Gastrocnemius medialis (tissue), 4 donors: ENCODE results near the gene CITED4. TPM values are rescaled to one million over a fixed set of nuclear protein-coding genes. Genes with fewer than 3 reads are reported as not detected.

Experiments
- ATAC-seq, 2 donors: fragments of 150-250 bp; one replicate each; pipeline ENCODE4 v1.9.1; 2016
- DNase-seq, 2 donors: peaks; one replicate each; pipeline ENCODE4 v3.0.0-alpha.2; 2019
- H3K27ac ChIP-seq, 4 donors: fragments of 200-600 bp; sonication (generic); 1 replicate in 1 of 4; 2 replicates in 3 of 4; pipeline ENCODE4 v1.5.1; 2016 to 2018; ENCODE audit warnings: mild to moderate bottlenecking in 2 of 4, moderate library complexity in 1 of 4
- H3K27me3 ChIP-seq, 3 donors: fragments of 200-600 bp; sonication (generic) in 2 of 3; 1 replicate in 1 of 3; 2 replicates in 2 of 3; pipeline versions ENCODE4 v1.5.1 to v1.6.0; 2016 to 2019; ENCODE audit warnings: mild to moderate bottlenecking in 1 of 3, moderate library complexity in 1 of 3
- H3K36me3 ChIP-seq, 2 donors: fragments of 200-600 bp; sonication (generic) in 1 of 2; one replicate each; pipeline ENCODE4 v1.5.1; 2017 to 2018
- H3K4me1 ChIP-seq, 2 donors: fragments of 200-600 bp; sonication (generic) in 1 of 2; one replicate each; pipeline ENCODE4 v1.5.1; 2016 to 2017; ENCODE audit warnings: mild to moderate bottlenecking in 2 of 2
- H3K4me3 ChIP-seq, 4 donors: fragments of 200-600 bp; sonication (generic) in 3 of 4; 1 replicate in 1 of 4; 2 replicates in 3 of 4; pipeline ENCODE4 v1.5.1; 2016 to 2019; ENCODE audit warnings: mild to moderate bottlenecking in 2 of 4
- H3K9me3 ChIP-seq, 3 donors: fragments of 200-600 bp; sonication (generic) in 2 of 3; 1 replicate in 1 of 3; 2 replicates in 2 of 3; pipeline ENCODE4 v1.5.1; 2016 to 2019
- POLR2A ChIP-seq, 2 donors: fragments of 450-650 bp; IDR thresholded peaks; one replicate each; pipeline ENCODE4 v1.6.1; 2017; ENCODE audit warnings: antibody characterized with exemption in 2 of 2, mild to moderate bottlenecking in 2 of 2, moderate library complexity in 2 of 2
- in situ Hi-C, 4 donors: fragments of 200-750 bp; cut with MboI; loops; one replicate each; pipeline versions ENCODE4 v1.15.0 to v1.8.0; 2017; ENCODE audit warnings: low sequenced_read_pairs in 4 of 4
- intact Hi-C: fragments of 100-400 bp; cut with DNase I; formaldehyde crosslinking; loops from one replicate; pipeline ENCODE4 v1.15.1; 2023; ENCODE audit warnings: low total_unique reads
- total RNA-seq, 4 donors: library from RNA; depleted of rRNA; stranded (reverse); fragments of >200 nt; gene quantifications; one replicate each; pipeline versions ENCODE4 v1.1.0 to v1.2.3, GENCODE V29; 2016
- TF ChIP-seq, protein P1 (sequence below), 5 experiments: fragments of 450-650 bp in 3 of 5; fragments of 200-600 bp in 2 of 5; sonication (generic) in 2 of 5; IDR thresholded peaks in 4 of 5; conservative IDR thresholded peaks in 1 of 5; 1 replicate in 4 of 5; 2 replicates in 1 of 5; pipeline ENCODE4 v1.5.1; 2016 to 2019; ENCODE audit warnings: antibody characterized with exemption in 5 of 5, mild to moderate bottlenecking in 3 of 5, moderate library complexity in 3 of 5

Gene CITED4
- total RNA-seq, 4 donors from 2014 or later = 15.9 to 30.8 (median 23.1) TPM

DNA sequence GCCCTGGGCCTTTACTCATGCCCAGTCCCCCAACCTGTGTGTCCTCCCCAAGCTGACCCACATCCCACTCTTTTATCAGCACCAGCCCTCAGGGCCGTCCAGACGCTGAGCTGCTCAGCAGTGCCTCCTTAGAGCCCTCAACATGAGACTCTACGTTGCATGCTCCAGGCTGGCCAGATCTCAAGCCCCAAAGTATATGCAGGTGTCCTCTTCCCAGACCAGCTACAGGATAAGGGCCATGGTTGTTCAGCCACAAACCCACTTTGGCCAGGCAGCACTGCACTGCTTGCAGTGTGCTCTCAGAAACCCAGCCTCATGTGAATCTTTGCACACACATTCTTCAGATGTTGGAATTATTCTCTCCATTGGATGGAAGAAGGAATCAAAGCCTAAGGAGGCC lies 6.0 kb downstream of the CITED4 start:
- ATAC-seq = no peak
- Histone ChIP-seq H3K27me3 (no peaks in the 10 kb centered on the region), H3K27ac (no peak overlapping the region), H3K4me1 (peaks cover 10 to 18% of the 10 kb centered on the region in 2 donors), H3K4me3 (no peak overlapping the region), H3K36me3 (no peaks in the 10 kb centered on the region), H3K9me3 (no peaks in the 10 kb centered on the region)
- TF ChIP-seq, protein P1, sequence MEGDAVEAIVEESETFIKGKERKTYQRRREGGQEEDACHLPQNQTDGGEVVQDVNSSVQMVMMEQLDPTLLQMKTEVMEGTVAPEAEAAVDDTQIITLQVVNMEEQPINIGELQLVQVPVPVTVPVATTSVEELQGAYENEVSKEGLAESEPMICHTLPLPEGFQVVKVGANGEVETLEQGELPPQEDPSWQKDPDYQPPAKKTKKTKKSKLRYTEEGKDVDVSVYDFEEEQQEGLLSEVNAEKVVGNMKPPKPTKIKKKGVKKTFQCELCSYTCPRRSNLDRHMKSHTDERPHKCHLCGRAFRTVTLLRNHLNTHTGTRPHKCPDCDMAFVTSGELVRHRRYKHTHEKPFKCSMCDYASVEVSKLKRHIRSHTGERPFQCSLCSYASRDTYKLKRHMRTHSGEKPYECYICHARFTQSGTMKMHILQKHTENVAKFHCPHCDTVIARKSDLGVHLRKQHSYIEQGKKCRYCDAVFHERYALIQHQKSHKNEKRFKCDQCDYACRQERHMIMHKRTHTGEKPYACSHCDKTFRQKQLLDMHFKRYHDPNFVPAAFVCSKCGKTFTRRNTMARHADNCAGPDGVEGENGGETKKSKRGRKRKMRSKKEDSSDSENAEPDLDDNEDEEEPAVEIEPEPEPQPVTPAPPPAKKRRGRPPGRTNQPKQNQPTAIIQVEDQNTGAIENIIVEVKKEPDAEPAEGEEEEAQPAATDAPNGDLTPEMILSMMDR (IDR thresholded peaks at IDR 0.05 in 4 of 5, conservative IDR thresholded peaks at IDR 0.05 in 1 of 5) = no peak
- no peak for TF ChIP-seq POLR2A (IDR thresholded peaks at IDR 0.05)
- in situ Hi-C loops = loop anchor here in 3 of 4 donors (10.0 kb wide), 2 partner anchors 81 to 161 kb away; partner anchors contain the start of gene NFYC (in 1 of the 3)
- intact Hi-C loops = no loop called here
- no peak for DNase-seq

DNA sequence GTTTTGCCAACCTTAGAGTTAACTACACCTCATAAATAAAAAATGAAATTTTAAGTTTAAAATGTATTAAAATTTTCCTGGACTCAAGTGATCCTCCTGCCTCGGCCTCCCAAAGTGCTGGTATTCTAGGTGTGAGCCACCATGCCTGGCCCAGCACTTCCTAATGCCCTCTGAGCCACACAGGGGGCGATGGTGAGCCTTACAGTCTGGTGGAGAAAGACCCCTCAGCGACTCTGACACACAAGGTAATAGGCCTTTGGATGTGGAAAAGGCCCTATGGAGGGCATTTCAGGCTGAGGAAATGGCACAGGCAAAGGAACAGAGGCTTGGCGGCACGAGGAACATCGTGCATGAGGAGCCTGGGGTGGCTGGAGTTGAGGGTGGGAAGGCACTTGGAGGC lies 6.7 kb downstream of the CITED4 start:
- in situ Hi-C loops = loop anchor here in 3 of 4 donors (10.0 kb wide), 2 partner anchors 81 to 161 kb away; partner anchors contain the start of gene NFYC (in 1 of the 3)
- no peaks in the 10 kb centered on the region for H3K36me3 ChIP-seq
- no peaks in the 10 kb centered on the region for H3K27me3 ChIP-seq
- no peak overlapping the region for H3K27ac ChIP-seq
- TF ChIP-seq, protein P1 (IDR thresholded peaks at IDR 0.05 in 4 of 5, conservative IDR thresholded peaks at IDR 0.05 in 1 of 5) = no peak
- no peak for TF ChIP-seq POLR2A (IDR thresholded peaks at IDR 0.05)
- no peaks in the 10 kb centered on the region for H3K9me3 ChIP-seq
- DNase-seq (no peak), ATAC-seq (no peak)
- H3K4me1 ChIP-seq = peaks cover 4 to 12% of the 10 kb centered on the region in 2 donors
- H3K4me3 ChIP-seq = no peak overlapping the region
- intact Hi-C loops = no loop called here

DNA sequence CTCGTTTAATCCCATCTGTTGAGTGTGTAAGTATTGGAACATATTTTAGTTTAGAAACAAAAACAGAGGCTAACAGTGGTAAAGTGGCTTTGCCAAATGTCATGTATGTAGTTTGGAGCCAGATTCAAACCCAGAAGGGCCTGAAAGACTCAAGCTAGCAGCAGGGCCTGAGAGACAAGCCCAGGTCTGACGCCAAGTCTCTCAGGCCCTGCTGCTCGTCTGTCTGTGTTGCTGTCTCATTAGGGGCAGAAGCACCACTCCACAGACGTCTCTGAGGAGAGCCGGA lies 8.3 kb downstream of the CITED4 start:
- Histone ChIP-seq H3K9me3 (no peaks in the 10 kb centered on the region), H3K27me3 (no peaks in the 10 kb centered on the region), H3K4me3 (no peak overlapping the region), H3K36me3 (no peaks in the 10 kb centered on the region), H3K4me1 (no peaks in the 10 kb centered on the region), H3K27ac (no peak overlapping the region)
- TF ChIP-seq, protein P1 (IDR thresholded peaks at IDR 0.05 in 4 of 5, conservative IDR thresholded peaks at IDR 0.05 in 1 of 5) = no peak
- TF ChIP-seq POLR2A (IDR thresholded peaks at IDR 0.05) = no peak
- intact Hi-C loops (no loop called here), in situ Hi-C loops (loop anchor here in 3 of 4 donors (5.0 to 10.0 kb wide), 4 partner anchors 79 to 242 kb away; partner anchors contain the start of gene NFYC (in 1 of the 3))
- DNase-seq = no peak
- ATAC-seq = no peak

DNA sequence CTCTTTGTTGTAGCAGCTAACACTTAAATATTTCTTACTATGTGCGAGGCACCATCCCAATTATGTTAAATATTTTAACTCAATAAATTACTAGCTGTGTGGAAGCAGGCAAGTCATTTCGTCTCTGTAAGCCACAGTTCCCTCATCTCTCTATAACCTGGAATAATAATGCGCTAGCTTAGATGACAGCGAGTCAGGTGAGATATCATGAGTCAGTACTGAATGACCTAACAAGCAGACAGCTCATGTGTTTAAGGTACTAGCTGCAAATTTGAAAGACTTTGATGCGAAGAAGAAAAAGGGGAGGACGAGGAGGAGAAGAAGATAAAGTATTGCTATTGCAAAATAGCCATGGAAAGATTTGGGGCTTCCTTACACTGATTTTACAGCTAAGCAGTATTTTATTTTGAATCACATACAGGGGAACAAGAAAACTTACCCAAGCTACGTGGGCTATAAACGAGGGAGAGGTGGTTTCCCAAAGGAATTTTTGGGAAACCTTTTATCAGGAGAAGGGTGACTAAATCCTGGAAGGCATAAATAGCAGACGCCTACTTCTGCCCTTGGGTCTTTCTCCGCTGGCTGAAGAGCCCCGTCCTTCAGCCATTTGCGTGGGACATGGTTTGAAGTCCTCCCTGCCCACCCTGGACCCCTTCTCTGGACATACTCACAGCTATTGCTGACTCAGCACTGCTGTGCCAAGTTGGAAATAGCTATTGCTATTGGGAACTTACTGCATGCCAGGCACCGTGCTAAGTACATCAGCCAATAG lies 8.9 kb downstream of the CITED4 start:
- intact Hi-C loops = no loop called here
- in situ Hi-C loops = loop anchor here in 3 of 4 donors (5.0 to 10.0 kb wide), 4 partner anchors 78 to 241 kb away; partner anchors contain the start of gene NFYC (in 1 of the 3)

More for the DNA sequence above, 8.9 kb downstream of the CITED4 start:
- no peak for TF ChIP-seq POLR2A (IDR thresholded peaks at IDR 0.05)
- TF ChIP-seq, protein P1 (IDR thresholded peaks at IDR 0.05 in 4 of 5, conservative IDR thresholded peaks at IDR 0.05 in 1 of 5) = no peak
- Histone ChIP-seq H3K9me3 (no peaks in the 10 kb centered on the region), H3K4me1 (no peaks in the 10 kb centered on the region), H3K4me3 (no peak overlapping the region), H3K36me3 (no peaks in the 10 kb centered on the region), H3K27ac (no peak overlapping the region), H3K27me3 (no peaks in the 10 kb centered on the region)
- ATAC-seq (no peak), DNase-seq (no peak)
